GM12864 (cell line): ENCODE measurements around the gene RBMS3.

Experiments used
- DNase-seq: peaks from one replicate; pipeline ENCODE4 v3.0.0-alpha.2; 2011; ENCODE audit warnings: low read depth
- H3K4me3 ChIP-seq: 2 replicates; pipeline ENCODE4 v1.5.1; 2011; ENCODE audit warnings: mild to moderate bottlenecking, low read depth, low read length, control low read depth
- CTCF ChIP-seq: IDR thresholded peaks from 2 replicates; pipeline ENCODE4 v1.5.1; 2011; ENCODE audit warnings: low read depth, mild to moderate bottlenecking, moderate library complexity, low read length, control low read depth, inconsistent platforms; ENCODE audit errors: missing control alignments

RBMS3 gene

GRCh38 chr3:29525254-29525881, 244.5 kb downstream of the RBMS3 start:
- no peak for DNase-seq
- TF ChIP-seq CTCF, result no peak

GRCh38 chr3:29527246-29527645, 246.4 kb downstream of the RBMS3 start:
- no peak for TF ChIP-seq CTCF
- no peak for DNase-seq
- no peak overlapping the region for H3K4me3 ChIP-seq

More at GRCh38 chr3:29525254-29525881, 244.5 kb downstream of the RBMS3 start:
- H3K4me3 ChIP-seq, result no peak overlapping the region

GRCh38 chr3:29531644-29532043, 250.8 kb downstream of the RBMS3 start:
- DNase-seq, result no peak
- TF ChIP-seq CTCF, result no peak
- H3K4me3 ChIP-seq, result no peak overlapping the region

GRCh38 chr3:29532473-29532872, 251.6 kb downstream of the RBMS3 start:
- no peak for DNase-seq
- no peak overlapping the region for H3K4me3 ChIP-seq
- no peak for TF ChIP-seq CTCF

- H3K4me3 ChIP-seq, result no peak overlapping the region
- no peak for DNase-seq
- TF ChIP-seq CTCF, result no peak
These were observed 253.1 kb downstream of the RBMS3 start for GRCh38 chr3:29534006-29534405.

- DNase-seq, result no peak
- no peak overlapping the region for H3K4me3 ChIP-seq
- no peak for TF ChIP-seq CTCF
These were observed 255.3 kb downstream of the RBMS3 start for GRCh38 chr3:29536016-29536758.
